Measurements from ENCODE around the gene ANO2.

- TF ChIP-seq CTCF (IDR thresholded peaks at IDR 0.05; ENCODE audit: low read depth, low read length, missing input control) (no peak), RAD21 (IDR thresholded peaks at IDR 0.05) (no peak), TAF1 (conservative IDR thresholded peaks at IDR 0.05) (no peak), ATF3 (IDR thresholded peaks at IDR 0.05) (no peak)
These were observed 231.4 kb downstream of the ANO2 start for GRCh38 chr12:5713599-5714081.

Measured in liver (tissue), 3 donors.